SU-DHL-6 (cell line): Measurements from ENCODE around the gene TLR2.

ENCODE experiments used
- H2AFZ ChIP-seq: fragments of 200-600 bp; sonication (generic); 2 replicates; pipeline ENCODE4 v1.6.1; 2014; ENCODE audit warnings: low read depth, mild to moderate bottlenecking, moderate library complexity, mixed read lengths, antibody characterized with exemption, low read length; ENCODE audit not compliant: severe bottlenecking
- H3F3A ChIP-seq: fragments of 200-600 bp; shearing (Covaris generic); 2 replicates; pipeline ENCODE4 v1.6.0; 2016; ENCODE audit warnings: antibody characterized with exemption, mild to moderate bottlenecking; ENCODE audit not compliant: insufficient read depth
- H3K27ac ChIP-seq: fragments of 200-600 bp; sonication (generic); 2 replicates; pipeline ENCODE4 v1.5.1; 2016; ENCODE audit warnings: low read depth, mild to moderate bottlenecking, low read length, moderate library complexity, mixed read lengths
- H3K27me3 ChIP-seq: fragments of 200-600 bp; sonication (generic), shearing (Covaris generic); 2 replicates; pipeline ENCODE4 v1.6.0; 2014; ENCODE audit warnings: mild to moderate bottlenecking, low read length
- H3K36me3 ChIP-seq: fragments of 200-600 bp; sonication (generic); 2 replicates; pipeline ENCODE4 v1.6.1; 2014; ENCODE audit warnings: mild to moderate bottlenecking, low read length, mixed read lengths
- H3K4me2 ChIP-seq: fragments of 300-600, 200-600 bp; shearing (Covaris generic), sonication (generic); 2 replicates; pipeline ENCODE4 v1.6.0; 2014; ENCODE audit warnings: low read length, low read depth, mild to moderate bottlenecking; ENCODE audit not compliant: poor library complexity, severe bottlenecking
- H3K4me3 ChIP-seq: fragments of 200-600 bp; sonication (generic); 2 replicates; pipeline ENCODE4 v1.5.1; 2014; ENCODE audit warnings: antibody characterized with exemption, low read length, mild to moderate bottlenecking, mixed read lengths; ENCODE audit not compliant: insufficient read depth, poor library complexity, severe bottlenecking
- H3K79me2 ChIP-seq: fragments of 200-600 bp; sonication (generic); 2 replicates; pipeline ENCODE4 v1.6.1; 2014; ENCODE audit warnings: mild to moderate bottlenecking, low read length, moderate library complexity; ENCODE audit not compliant: insufficient read depth
- H3K9ac ChIP-seq: fragments of 200-600 bp; sonication (generic); 2 replicates; pipeline ENCODE4 v1.7.0; 2014; ENCODE audit warnings: mild to moderate bottlenecking, low read length
- H3K9me2 ChIP-seq: fragments of 200-600 bp; sonication (generic); replicated peaks from 2 replicates; pipeline ENCODE4 v1.6.1; 2014; ENCODE audit warnings: low read length; ENCODE audit not compliant: insufficient read depth
- H3K9me3 ChIP-seq: fragments of 200-600 bp; sonication (generic); 2 replicates; pipeline ENCODE4 v1.6.1; 2014; ENCODE audit warnings: low read length, mixed read lengths; ENCODE audit not compliant: insufficient read depth
- H4K20me1 ChIP-seq: fragments of 200-600 bp; sonication (generic); 2 replicates; pipeline ENCODE4 v1.6.1; 2014; ENCODE audit warnings: low read depth, mild to moderate bottlenecking, antibody characterized with exemption, low read length, moderate library complexity, mixed read lengths
- EZH2phosphoT487 ChIP-seq: fragments of 200-600 bp; sonication (generic), shearing (Covaris generic); conservative IDR thresholded peaks from 2 replicates; pipeline ENCODE4 v1.6.1; 2018; ENCODE audit warnings: mild to moderate bottlenecking, antibody characterized with exemption, low read length, moderate library complexity, mixed read lengths
- TF ChIP-seq, protein P1 (sequence below): fragments of 200-600 bp; sonication (generic); IDR thresholded peaks from one replicate; pipeline ENCODE4 v1.5.1; 2017; ENCODE audit warnings: antibody characterized with exemption, mild to moderate bottlenecking, low read length, moderate library complexity; ENCODE audit not compliant: insufficient read depth, poor library complexity, severe bottlenecking

Gene TLR2

DNA sequence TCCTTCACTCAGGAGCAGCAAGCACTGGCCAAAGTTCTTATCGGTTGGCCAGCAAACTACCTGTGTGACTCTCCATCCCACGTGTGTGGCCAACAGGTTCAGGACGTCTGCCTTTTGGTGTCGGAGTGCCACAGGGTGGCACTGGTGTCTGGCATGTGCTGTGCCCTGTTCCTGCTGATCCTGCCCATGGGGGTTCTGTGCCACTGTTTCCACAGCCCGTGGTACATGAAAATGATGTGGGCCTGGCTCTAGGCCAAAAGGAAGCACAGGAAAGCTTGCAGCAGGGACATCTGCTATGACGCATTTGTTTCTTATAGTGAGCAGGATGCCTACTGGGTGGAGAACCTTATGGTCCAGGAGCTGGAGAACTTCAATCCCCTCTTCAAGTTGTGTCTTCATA is 4.6 kb upstream of the TLR2 start:
- H3K36me3 ChIP-seq = no peaks in the 10 kb centered on the region
- no peaks in the 10 kb centered on the region for H3K79me2 ChIP-seq
- no peaks in the 10 kb centered on the region for H4K20me1 ChIP-seq
- no peak overlapping the region for H3K4me2 ChIP-seq
- no peaks in the 10 kb centered on the region for H3K9me3 ChIP-seq
- TF ChIP-seq, protein P1, sequence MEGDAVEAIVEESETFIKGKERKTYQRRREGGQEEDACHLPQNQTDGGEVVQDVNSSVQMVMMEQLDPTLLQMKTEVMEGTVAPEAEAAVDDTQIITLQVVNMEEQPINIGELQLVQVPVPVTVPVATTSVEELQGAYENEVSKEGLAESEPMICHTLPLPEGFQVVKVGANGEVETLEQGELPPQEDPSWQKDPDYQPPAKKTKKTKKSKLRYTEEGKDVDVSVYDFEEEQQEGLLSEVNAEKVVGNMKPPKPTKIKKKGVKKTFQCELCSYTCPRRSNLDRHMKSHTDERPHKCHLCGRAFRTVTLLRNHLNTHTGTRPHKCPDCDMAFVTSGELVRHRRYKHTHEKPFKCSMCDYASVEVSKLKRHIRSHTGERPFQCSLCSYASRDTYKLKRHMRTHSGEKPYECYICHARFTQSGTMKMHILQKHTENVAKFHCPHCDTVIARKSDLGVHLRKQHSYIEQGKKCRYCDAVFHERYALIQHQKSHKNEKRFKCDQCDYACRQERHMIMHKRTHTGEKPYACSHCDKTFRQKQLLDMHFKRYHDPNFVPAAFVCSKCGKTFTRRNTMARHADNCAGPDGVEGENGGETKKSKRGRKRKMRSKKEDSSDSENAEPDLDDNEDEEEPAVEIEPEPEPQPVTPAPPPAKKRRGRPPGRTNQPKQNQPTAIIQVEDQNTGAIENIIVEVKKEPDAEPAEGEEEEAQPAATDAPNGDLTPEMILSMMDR = no peak
- no peak for TF ChIP-seq EZH2phosphoT487
- no peak overlapping the region for H3K27ac ChIP-seq
- H3K4me3 ChIP-seq = no peak overlapping the region
- no peaks in the 10 kb centered on the region for H3K9me2 ChIP-seq
- no peak overlapping the region for H3K9ac ChIP-seq
- no peaks in the 10 kb centered on the region for H3K27me3 ChIP-seq
- no peaks in the 10 kb centered on the region for H3F3A ChIP-seq
- H2AFZ ChIP-seq = no peak overlapping the region

DNA sequence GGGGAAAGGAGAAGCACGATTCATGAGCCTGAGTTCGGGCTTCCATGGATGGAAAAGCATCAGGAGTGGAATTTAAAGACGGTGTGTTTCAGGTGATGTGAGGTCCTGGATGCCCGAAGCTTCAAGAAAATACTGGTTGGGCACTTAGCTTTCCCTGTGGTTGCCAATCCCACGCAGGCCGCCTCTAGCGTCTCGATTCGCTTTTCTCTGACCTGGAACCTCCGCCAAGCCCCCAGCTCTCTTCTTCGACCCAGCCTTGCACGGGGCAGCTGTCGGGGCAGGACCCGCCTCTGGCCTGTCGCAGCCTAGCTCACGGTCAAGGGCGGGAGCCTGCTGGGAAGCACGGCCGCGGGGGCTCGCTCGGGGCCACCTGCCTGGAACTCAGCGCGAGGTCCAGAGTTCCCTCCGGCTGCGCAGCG is 308 bp upstream of the TLR2 start:
- Histone ChIP-seq H3K36me3 (no peaks in the 10 kb centered on the region), H3K27ac (no peak overlapping the region), H3K4me3 (no peak overlapping the region), H3F3A (no peaks in the 10 kb centered on the region), H3K9me2 (no peaks in the 10 kb centered on the region), H3K9me3 (peaks cover 17% of the 10 kb centered on the region; the same call in 1 of the 2 replicates), H3K9ac (no peak overlapping the region), H4K20me1 (no peaks in the 10 kb centered on the region), H3K27me3 (no peaks in the 10 kb centered on the region), H3K4me2 (no peak overlapping the region), H2AFZ (no peak overlapping the region), H3K79me2 (no peaks in the 10 kb centered on the region)
- no peak for TF ChIP-seq EZH2phosphoT487
- TF ChIP-seq, protein P1 = no peak

DNA sequence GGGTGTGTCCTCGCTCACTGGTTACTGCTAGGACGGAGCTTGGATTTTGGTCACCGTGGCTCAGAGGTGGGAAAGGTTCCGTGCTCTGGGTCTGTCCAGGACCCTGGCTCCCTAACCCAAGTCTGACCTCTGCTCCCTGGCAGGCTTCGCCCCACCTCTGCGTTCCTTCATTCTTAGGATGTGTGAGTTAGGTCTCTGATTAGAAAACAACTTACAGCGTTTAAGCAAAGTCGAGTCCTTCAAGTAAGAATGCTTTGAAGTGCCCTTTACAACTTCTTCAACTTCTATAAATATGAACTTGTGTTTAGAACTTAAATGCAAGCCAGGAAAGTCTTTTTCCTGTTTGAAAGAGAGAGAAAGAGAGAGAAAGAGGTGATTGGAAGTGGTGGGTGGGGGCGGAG is 891 bp downstream of the TLR2 start:
- Histone ChIP-seq H3K9me3 (peaks cover 19% of the 10 kb centered on the region; the same call in 1 of the 2 replicates), H3K9me2 (no peaks in the 10 kb centered on the region), H3F3A (no peaks in the 10 kb centered on the region), H3K79me2 (no peaks in the 10 kb centered on the region), H3K4me3 (no peak overlapping the region), H3K27ac (no peak overlapping the region), H3K9ac (no peak overlapping the region), H2AFZ (no peak overlapping the region), H4K20me1 (no peaks in the 10 kb centered on the region), H3K27me3 (no peaks in the 10 kb centered on the region), H3K36me3 (no peaks in the 10 kb centered on the region), H3K4me2 (no peak overlapping the region)
- no peak for TF ChIP-seq EZH2phosphoT487
- TF ChIP-seq, protein P1 = no peak
